Suppressor macrophage treated with lipopolysaccharide for 1 hour (primary cell): ENCODE data around the gene KCNG2.
A peak's percentile ranks its signal among the peaks of the same experiment; 100 is the strongest.

Experiments
- DNase-seq, 3 donors: peaks; one replicate each; pipeline ENCODE4 v3.0.0-alpha.2; 2020 to 2022

Gene KCNG2

GRCh38 chr18:79889569-79889968 is 91.8 kb downstream of the KCNG2 start:
- no peak for DNase-seq

GRCh38 chr18:79890674-79891073 is 92.9 kb downstream of the KCNG2 start:
- no peak for DNase-seq

- DNase-seq: no peak
Observed at GRCh38 chr18:79896738-79897137, 99.0 kb downstream of the KCNG2 start.

GRCh38 chr18:79897940-79898625 is 100.3 kb downstream of the KCNG2 start:
- no peak for DNase-seq

- no peak for DNase-seq
Observed at GRCh38 chr18:79898952-79899608, 101.3 kb downstream of the KCNG2 start.

GRCh38 chr18:79899609-79900445 is 102.1 kb downstream of the KCNG2 start:
- no peak for DNase-seq

GRCh38 chr18:79900610-79901570 is 103.2 kb downstream of the KCNG2 start:
- DNase-seq: no peak

- DNase-seq: no peak
Observed at GRCh38 chr18:79901665-79902064, 103.9 kb downstream of the KCNG2 start.

- no peak for DNase-seq
Observed at GRCh38 chr18:79902075-79902474, 104.3 kb downstream of the KCNG2 start.

- DNase-seq: no peak
Observed at GRCh38 chr18:79902640-79903039, 104.9 kb downstream of the KCNG2 start.

GRCh38 chr18:79903071-79903635 is 105.4 kb downstream of the KCNG2 start:
- DNase-seq: no peak

- DNase-seq: no peak
Observed at GRCh38 chr18:79903787-79904356, 106.1 kb downstream of the KCNG2 start.

GRCh38 chr18:79904357-79905147 is 106.8 kb downstream of the KCNG2 start:
- DNase-seq: no peak

- DNase-seq: peak in 1 of 3 donors; percentile 9
Observed at GRCh38 chr18:79905389-79905911, 107.7 kb downstream of the KCNG2 start.

GRCh38 chr18:79905993-79906392 is 108.3 kb downstream of the KCNG2 start:
- DNase-seq: no peak

- DNase-seq: no peak
Observed at GRCh38 chr18:79906706-79907105, 109.0 kb downstream of the KCNG2 start.

- DNase-seq: no peak
Observed at GRCh38 chr18:79910563-79911343, 113.0 kb downstream of the KCNG2 start.

GRCh38 chr18:79911344-79912270 is 113.9 kb downstream of the KCNG2 start:
- DNase-seq: no peak
